Jurkat, Clone E6-1 (cell line): ENCODE data around the gene ODAD4.

ENCODE experiments used
- DNase-seq: peaks from one replicate; pipeline ENCODE4 v3.0.0-alpha.2; 2011; ENCODE audit warnings: low read depth, low spot score
- H3K4me3 ChIP-seq: 2 replicates; pipeline ENCODE4 v1.5.1; 2011; ENCODE audit warnings: mild to moderate bottlenecking, low read length, control low read depth, moderate library complexity

ODAD4 gene

GRCh38 chr17:41966463-41967140 lies 36.2 kb downstream of the ODAD4 start, which contains the start of gene CNP:
CNP (plus strand) TSS chr17:41966795; CDS start chr17:41966885, 90 bp downstream.
- H3K4me3 ChIP-seq: peak within 1 kb of the TSS; percentile 82
- DNase-seq: peak; percentile 72

GRCh38 chr17:41967141-41967920 lies 36.9 kb downstream of the ODAD4 start:
- H3K4me3 ChIP-seq: peak overlapping the region; percentile 82
- peak; percentile 19 for DNase-seq

GRCh38 chr17:41967921-41968578 lies 37.6 kb downstream of the ODAD4 start:
- no peak for DNase-seq

GRCh38 chr17:41968676-41969075 lies 38.3 kb downstream of the ODAD4 start:
- H3K4me3 ChIP-seq: no peak overlapping the region
- no peak for DNase-seq

More at GRCh38 chr17:41967921-41968578, 37.6 kb downstream of the ODAD4 start:
- H3K4me3 ChIP-seq: peak overlapping the region; percentile 82

- no peak for DNase-seq
- H3K4me3 ChIP-seq: no peak overlapping the region
These were observed 40.5 kb downstream of the ODAD4 start for GRCh38 chr17:41970901-41971331.

- no peak overlapping the region for H3K4me3 ChIP-seq
- DNase-seq: no peak
These were observed 41.5 kb downstream of the ODAD4 start for GRCh38 chr17:41971721-41972523.

GRCh38 chr17:41972571-41973407 lies 42.4 kb downstream of the ODAD4 start:
- H3K4me3 ChIP-seq: no peak overlapping the region
- DNase-seq: no peak

GRCh38 chr17:41973408-41973811 lies 43.0 kb downstream of the ODAD4 start:
- no peak overlapping the region for H3K4me3 ChIP-seq
- DNase-seq: no peak

- no peak overlapping the region for H3K4me3 ChIP-seq
- no peak for DNase-seq
These were observed 43.6 kb downstream of the ODAD4 start for GRCh38 chr17:41974031-41974430.

- DNase-seq: no peak
- H3K4me3 ChIP-seq: no peak overlapping the region
These were observed 44.2 kb downstream of the ODAD4 start for GRCh38 chr17:41974658-41975057.

- DNase-seq: no peak
- no peak overlapping the region for H3K4me3 ChIP-seq
These were observed 45.0 kb downstream of the ODAD4 start for GRCh38 chr17:41975099-41976083.

GRCh38 chr17:41976142-41976768 lies 45.8 kb downstream of the ODAD4 start:
- no peak for DNase-seq
- H3K4me3 ChIP-seq: no peak overlapping the region

GRCh38 chr17:41977991-41978390 lies 47.6 kb downstream of the ODAD4 start:
- no peak overlapping the region for H3K4me3 ChIP-seq
- DNase-seq: no peak

GRCh38 chr17:41982026-41982760 lies 51.8 kb downstream of the ODAD4 start:
- H3K4me3 ChIP-seq: no peak overlapping the region
- no peak for DNase-seq

GRCh38 chr17:41984454-41984853 lies 54.0 kb downstream of the ODAD4 start:
- no peak for DNase-seq
- no peak overlapping the region for H3K4me3 ChIP-seq

- H3K4me3 ChIP-seq: no peak overlapping the region
- no peak for DNase-seq
These were observed 55.5 kb downstream of the ODAD4 start for GRCh38 chr17:41985919-41986318.
